ENCODE data around the gene SUV39H1.

DNA sequence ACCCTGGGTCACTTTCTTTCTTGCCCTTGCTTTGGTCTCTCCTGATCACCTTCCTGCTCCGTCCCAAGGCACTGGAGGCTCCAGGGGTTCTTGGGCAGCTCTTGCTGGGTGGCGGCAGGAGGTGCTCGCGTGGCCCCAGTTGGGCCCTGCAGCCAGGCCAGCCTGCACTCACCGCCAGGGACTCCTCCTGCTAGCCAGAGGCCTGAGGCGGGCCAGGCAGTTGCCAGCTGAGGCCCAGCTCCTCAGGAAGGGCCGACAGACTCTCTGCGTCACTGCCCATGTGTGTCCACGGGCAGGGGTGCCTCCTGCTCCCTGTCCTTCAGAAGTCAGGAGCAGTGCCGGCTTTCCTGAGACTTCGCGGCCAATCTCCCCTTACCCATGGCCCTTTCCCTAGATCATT lies 9.3 kb downstream of the SUV39H1 start:
- no peak for TF ChIP-seq CTCF (IDR thresholded peaks at IDR 0.05)
- TF ChIP-seq EZH2 (IDR thresholded peaks at IDR 0.05; ENCODE audit: borderline replicate concordance, insufficient read depth, low read depth, low read length, poor library complexity, severe bottlenecking) = no peak
